GM12878 (cell line): Measurements from ENCODE around the gene TMEM191C.
"Not testable (repeated sequence)": the region's sequence is repeated elsewhere in the genome, so short reads cannot be mapped to it uniquely, and the experiment has no call there.

Experiments
- ATF2 ChIP-seq: IDR thresholded peaks from 2 replicates; pipeline ENCODE4 v1.6.1; 2012; ENCODE audit warnings: low read length, inconsistent platforms
- CHD4 ChIP-seq: fragments of 200-600 bp; sonication (generic); IDR thresholded peaks from 2 replicates; pipeline ENCODE4 v1.6.1; 2016; ENCODE audit warnings: mild to moderate bottlenecking
- CTCF ChIP-seq, 3 experiments: IDR thresholded peaks in 2 of 3; conservative IDR thresholded peaks in 1 of 3; 2 replicates each; pipeline ENCODE4 v1.5.1; 2011; ENCODE audit warnings: low read depth in 3 of 3, low read length in 3 of 3, mild to moderate bottlenecking in 3 of 3, control low read depth in 2 of 3, moderate library complexity in 2 of 3, inconsistent platforms in 1 of 3, mixed read lengths in 1 of 3; ENCODE audit not compliant: control insufficient read depth in 2 of 3, insufficient read depth in 1 of 3; ENCODE audit errors: extremely low read depth in 1 of 3
- DPF2 ChIP-seq: fragments of 450-650 bp; IDR thresholded peaks from 2 replicates; pipeline ENCODE4 v1.6.1; 2017; ENCODE audit warnings: mild to moderate bottlenecking
- POLR2A ChIP-seq: IDR thresholded peaks from 2 replicates; pipeline ENCODE4 v1.6.1; 2011; ENCODE audit warnings: low read depth, mild to moderate bottlenecking, low read length
- POLR2AphosphoS5 ChIP-seq: IDR thresholded peaks from 2 replicates; pipeline ENCODE4 v1.6.1; 2011; ENCODE audit warnings: mild to moderate bottlenecking, low read length, inconsistent platforms
- RAD21 ChIP-seq: IDR thresholded peaks from 2 replicates; pipeline ENCODE4 v1.6.1; 2011; ENCODE audit warnings: mild to moderate bottlenecking, low read depth, low read length, moderate library complexity; ENCODE audit not compliant: insufficient read depth
- TARDBP ChIP-seq: IDR thresholded peaks from 2 replicates; pipeline ENCODE4 v1.6.1; 2016; ENCODE audit warnings: borderline replicate concordance
- ZNF274 ChIP-seq: IDR thresholded peaks from one replicate; pipeline ENCODE4 v1.8.0; 2011; ENCODE audit not compliant: insufficient read length, insufficient read depth

- not testable (repeated sequence) for TF ChIP-seq CTCF (IDR thresholded peaks at IDR 0.05 in 2 of 3, conservative IDR thresholded peaks at IDR 0.05 in 1 of 3; ENCODE audit: control insufficient read depth in 2 of 3, extremely low read depth in 1 of 3, insufficient read depth in 1 of 3, low read depth in 3 of 3, low read length in 3 of 3); DPF2; TARDBP; POLR2A; CHD4; ATF2; RAD21; POLR2AphosphoS5; ZNF274
Measured at GRCh38 chr22:21424084-21424709, 43.0 kb upstream of the TMEM191C start.
